ENCODE results near the gene ZNF664.

Gene ZNF664

DNA sequence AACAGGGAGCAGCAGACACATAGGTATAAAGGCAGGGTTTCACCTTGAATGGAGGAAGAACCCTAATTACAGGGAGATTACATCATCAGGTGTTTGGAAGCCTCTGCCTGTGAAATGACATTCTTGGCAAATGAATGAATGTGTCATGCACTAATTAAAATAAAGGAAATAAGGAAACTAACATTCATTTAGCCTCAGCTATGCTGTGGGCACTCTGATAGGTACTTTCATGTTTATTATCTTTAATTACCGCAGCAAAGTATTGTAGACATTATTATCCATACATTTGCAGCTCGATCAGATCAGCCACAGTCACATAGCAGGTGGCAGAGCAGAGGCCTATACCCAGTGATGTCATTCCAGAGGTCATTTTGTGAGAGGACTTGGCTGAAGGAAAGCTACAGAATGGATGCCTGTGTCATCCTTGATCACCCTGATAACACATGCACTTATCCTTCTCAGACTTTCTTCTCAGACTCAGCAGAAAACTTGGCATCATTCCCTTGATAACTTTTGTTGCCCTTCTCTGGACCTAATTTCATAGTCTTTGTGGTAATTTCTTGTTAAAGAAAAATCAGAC, 18.4 kb downstream of the ZNF664 start:
- DNase-seq: no peak

- DNase-seq: no peak
Measured at GRCh38 chr12:123992118-123992825, 19.3 kb downstream of the ZNF664 start.

- no peak for DNase-seq
Measured at GRCh38 chr12:123995023-123995748, 22.2 kb downstream of the ZNF664 start.

DNA sequence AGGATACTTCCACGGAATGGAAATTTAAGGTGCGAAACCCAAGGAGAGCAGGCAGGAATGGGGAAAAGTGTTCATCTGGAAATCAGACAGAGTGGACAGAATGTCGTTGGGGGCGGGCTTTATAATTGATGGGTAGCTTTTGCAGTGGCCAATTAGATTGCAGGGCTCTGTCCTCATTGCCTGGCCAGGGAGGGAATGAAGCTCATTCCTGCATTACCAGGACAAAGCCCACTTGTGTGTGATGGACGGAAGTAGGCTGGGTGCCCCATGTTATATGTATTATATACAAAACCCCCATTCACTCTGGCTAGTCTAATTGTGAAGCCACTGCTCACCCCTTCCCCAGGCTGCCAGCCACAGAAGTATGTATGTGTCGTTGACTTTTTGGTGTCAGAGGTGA, 23.6 kb downstream of the ZNF664 start:
- peak; percentile 25 for DNase-seq

DNA sequence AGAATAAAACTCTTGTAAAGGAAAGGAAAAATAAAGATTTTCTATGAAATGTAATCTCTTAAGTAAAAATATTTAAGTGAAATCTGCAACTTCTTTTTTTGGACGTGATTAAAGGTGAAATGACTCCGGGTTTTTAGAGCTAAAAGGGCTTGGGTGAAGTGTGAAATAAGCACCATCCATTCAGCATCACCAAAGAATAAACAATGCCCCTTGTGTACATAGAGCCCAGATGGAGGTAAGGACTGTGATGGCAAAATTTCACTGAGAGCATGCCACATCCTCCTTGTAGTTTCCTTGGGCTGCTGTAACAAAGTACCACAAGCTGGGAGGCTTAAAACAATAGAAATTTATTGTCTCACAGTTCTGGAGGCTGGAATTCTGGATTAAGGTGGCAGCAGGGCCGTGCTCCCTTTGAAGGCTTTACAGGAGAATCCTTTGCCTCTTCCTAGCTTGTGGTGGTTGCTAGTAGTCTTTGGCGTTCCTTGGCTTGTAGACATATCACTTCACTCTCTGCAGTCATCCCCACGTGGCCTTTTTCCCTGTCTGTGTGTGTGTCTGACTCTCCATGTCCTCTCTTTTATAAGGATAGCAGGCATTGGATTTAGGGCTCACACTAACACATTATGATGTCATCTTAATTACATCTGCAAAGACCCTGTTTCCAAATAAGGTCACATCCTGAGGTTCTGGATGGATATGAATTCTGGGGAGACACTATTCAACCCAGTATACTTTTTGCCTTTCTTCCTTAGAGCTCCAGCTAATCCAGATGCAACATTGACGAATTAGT, 24.2 kb downstream of the ZNF664 start:
- DNase-seq: no peak

- no peak for DNase-seq
Measured at GRCh38 chr12:123997908-123998307, 24.9 kb downstream of the ZNF664 start.

GRCh38 chr12:123998344-123998990, 25.5 kb downstream of the ZNF664 start:
- no peak for DNase-seq

- no peak for DNase-seq
Measured at GRCh38 chr12:123998991-123999359, 26.0 kb downstream of the ZNF664 start.

DNA sequence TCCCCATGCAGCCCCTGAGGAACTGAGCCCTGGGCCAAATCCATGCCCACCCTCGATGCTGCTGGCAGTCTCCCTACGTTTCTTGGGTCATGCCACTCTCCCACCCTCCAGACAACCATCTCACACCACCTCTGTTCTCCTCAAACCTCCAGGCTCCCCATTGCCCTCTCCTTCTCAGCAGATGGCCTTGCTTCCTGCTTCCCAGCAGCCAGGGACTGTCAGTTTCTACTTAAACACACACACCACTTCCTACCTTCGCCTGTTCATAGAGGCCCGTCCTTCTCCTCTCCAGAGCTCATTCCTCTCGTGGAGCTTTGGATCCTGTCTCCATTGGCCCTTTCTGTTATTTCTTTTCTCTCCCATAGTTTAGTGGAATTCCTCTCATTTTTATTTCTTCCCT, 27.1 kb downstream of the ZNF664 start:
- DNase-seq: no peak

- DNase-seq: no peak
Measured at GRCh38 chr12:124001343-124001742, 28.3 kb downstream of the ZNF664 start.

DNA sequence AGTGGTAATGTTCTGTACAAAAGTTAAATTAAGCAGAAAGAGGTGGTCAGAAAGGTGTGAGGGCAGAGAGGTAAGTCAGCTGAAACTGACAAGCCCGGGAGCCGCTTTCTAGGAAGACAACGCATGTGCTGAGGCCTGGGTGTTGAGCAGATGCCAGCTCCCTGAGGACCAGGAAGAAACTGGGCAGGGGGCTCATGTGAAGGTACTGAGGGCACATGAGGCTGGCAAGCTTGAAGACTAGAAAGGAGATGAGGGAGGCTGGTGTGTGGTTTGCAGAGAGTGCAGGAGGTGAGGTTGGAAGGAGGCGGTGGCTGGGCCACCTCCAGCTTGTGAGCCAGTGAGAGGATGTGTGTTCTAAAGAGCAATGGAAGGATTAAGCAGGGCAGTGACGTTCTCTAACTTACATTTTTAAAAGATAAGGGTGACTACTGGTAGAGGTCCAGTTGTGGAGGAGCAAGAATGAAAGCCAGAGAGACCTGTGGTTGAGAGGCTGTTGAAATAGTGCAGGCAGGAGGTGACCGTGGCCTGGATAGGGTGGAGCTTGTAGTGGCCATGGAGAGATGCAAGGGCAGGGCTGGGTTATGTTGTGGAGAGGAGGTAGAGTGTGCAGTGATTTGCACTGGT, 29.1 kb downstream of the ZNF664 start:
- DNase-seq: no peak

DNA sequence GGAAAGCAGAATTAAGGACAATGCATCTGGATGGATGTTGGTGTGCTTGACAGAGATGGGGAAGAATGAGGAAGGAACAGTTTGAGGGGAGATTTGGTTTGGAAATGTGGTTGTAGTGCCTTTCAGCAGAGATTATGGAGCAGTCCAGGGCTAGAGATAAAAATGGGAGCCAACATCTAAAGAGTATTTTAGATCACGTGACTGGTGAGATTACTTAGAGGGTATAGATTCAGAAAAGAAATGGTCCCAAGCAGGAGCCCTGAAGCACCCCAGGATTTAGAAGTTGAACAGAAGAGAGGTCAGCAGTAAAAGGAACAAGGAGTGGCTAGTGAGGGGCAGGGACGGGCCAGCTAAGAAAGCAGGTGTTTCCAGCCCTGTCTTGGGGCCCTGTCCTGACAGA, 29.6 kb downstream of the ZNF664 start:
- no peak for DNase-seq

GRCh38 chr12:124004233-124004875, 31.3 kb downstream of the ZNF664 start:
- no peak for DNase-seq

- no peak for DNase-seq
Measured at GRCh38 chr12:124006085-124006845, 33.2 kb downstream of the ZNF664 start.

DNA sequence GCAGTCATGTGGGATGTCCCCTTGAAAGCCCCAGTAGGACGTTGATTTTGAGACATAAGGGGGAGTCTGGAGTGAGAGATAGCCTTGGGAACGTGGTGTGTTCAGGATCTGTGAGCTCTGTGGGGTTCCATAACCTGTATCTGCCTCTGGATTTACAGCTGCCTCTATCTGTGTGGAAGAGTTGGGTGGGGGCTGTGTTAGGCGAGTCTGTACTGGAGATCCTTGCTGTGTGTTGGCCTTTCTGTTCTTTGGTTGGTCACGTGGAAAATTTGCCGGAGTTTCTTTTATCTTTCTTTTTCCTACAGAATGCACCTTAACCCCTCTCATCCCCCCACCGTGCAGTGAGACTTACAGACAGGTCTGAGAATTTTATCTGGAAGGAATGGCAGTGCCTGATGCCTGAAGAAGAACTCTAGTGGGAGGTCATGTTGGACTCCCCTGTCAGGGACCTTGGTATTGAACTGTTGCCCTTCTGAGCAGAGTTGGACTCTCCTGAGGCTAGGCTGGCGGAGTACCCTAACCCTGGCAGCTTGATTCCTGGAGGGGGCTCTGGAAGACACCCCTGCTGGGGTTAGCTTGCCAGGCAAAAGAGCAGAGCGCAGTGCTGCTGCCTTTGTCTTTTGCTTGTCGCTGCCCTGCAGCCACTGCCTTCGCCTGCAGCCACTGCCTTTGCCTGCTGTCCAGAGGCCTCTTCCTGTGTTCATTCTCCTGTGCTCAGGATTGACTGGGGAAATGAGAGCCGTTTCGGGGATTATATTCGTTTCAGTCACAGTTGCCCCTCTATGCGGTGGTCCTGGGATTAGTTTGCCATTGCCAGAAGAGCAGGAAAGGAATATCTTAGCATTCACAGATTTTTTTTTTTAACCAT, 34.1 kb downstream of the ZNF664 start:
- no peak for DNase-seq

DNA sequence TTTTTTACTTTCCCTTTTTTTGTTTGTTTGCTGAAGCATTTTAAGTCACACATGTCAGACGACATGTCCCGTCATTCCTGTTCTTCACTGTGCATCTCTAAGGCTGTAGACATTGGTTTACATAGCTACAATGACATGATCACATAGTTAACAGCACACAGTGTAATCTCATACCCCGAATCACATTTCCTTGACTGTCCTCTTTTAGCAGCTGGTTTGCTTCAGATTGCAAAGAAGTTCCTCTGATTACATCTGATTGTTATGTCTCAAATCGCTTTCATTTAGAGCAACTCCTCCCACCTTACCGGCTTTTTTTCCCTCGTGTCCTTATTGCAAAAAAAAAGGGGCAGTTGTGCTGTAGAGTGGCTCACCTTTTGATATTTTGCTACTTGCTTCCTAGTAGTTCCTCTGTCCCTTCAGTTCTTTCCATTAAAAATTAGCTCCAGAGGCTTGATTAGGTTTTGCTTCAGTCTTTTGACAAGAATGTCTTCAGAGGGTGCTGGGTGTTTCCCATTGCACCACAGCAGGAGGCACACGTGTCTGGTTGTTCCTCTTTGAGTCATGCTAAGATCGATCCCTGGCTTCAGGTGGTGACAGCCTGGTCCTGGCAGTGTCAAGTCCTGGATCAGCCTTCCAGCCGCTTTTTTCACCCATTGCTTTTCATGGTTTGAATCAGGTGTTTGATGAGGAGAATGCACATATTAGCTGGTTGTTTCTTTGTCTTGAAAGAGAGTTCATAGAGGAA, 35.0 kb downstream of the ZNF664 start:
- DNase-seq: no peak

DNA sequence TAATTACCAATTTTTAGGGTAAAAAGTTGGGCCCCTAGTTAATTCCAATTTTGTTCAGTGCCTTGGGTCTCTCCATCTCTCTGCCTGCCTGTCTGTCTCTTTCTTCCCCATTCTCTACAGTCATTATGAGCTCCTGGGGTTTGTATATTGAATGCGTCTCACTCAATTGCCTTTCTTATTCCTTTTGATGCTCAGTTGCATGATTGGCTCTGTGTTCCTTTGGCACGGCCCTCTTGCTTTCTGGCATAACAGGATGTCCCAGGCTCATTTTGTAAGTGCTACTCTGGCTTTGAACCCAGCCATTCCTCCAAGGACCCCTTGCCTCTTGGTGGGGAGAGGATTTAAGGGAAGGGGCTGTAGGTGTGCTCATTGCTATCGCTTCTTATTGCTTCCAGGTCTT, 35.6 kb downstream of the ZNF664 start:
- DNase-seq: no peak

DNA sequence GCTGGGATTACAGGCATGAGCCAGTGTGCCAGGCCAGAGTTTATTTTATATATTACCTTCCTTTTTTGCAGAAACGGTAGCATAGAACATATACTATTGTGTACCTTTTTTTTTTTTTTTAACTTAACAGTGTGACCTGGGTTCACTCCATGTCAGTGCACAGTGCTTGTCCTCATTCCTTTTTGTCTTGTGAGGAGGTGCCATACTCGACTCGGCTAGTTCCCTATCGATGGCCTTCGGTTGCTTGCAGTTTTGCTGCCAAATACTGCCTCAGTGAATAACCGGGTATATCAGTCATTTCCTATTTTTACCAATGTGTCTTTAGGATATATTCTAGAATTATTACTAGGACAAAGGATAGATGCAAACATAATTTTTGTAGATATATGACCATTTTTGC, 36.8 kb downstream of the ZNF664 start:
- no peak for DNase-seq

DNA sequence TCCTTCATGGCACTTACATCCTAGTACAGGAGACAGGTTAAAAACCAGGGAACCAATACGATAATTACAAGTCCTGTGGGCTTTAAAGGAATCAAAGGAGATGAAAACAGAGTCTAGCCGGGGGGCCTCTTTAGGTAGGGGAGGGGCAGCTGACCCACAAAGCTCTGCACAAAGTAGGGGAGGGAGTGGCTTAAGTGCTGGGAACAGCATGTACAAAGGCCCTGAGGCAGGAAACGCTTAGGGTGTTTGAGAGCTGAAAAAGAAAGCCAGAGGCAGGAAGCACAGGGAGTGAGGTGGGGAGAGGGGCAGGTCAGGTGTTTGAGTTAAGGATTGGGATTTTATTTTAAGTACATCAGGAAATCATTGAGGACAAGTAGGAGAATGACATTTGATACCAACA, 37.7 kb downstream of the ZNF664 start:
- no peak for DNase-seq

Measured in femur (tissue), 1 donor.